IPS DF 19.7 (cell line): ENCODE results near the gene MORN1.
"Not testable (repeated sequence)": the region's sequence is repeated elsewhere in the genome, so short reads cannot be mapped to it uniquely, and the experiment has no call there.

Experiments
- DNase-seq: peaks from one replicate; pipeline ENCODE4 v3.0.0-alpha.2; 2013; ENCODE audit warnings: low read depth, low spot score

MORN1 gene

DNA sequence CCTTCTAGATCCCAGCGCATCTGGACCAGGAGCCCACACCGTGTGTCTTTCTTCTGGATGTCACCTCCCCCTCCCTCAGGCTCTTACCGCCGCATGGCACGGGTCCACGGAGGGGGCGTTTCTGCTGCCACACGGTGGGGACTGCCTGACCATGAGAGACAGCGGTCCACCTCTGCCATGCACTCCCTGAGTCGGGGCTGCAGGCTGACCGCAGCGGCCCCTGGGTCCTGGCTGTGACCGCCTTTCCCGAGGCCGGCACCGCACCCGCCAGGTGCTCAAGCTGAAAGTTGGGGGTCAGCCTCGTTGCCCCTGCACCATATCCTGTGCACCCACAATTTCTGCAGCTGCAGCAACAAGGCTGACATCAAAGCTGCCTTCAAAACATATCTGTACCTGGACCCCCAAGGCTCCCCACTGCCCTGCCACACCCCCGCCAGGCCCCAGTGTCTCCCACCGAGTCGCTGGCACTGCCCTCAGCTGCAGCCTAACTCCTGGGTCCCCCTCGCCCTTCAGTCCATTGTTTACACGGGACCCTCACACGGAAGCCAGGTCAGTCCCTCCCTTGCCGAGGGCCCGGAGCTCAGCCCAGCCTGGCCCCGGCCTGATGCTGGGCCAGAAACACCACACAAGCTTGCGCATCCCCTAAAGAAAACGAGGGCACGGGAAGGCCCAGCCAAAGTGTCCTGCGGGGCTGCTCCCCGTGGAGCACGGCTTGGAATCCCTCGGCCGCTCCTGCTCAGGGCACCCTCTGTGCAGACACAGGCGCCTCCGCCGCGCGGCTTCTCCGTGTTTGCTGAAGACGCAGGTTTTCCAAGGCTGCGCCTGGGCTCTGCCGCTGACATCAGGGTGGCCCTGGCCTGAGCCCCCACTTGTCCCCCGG, 51.9 kb downstream of the MORN1 start:
- no peak for DNase-seq

DNA sequence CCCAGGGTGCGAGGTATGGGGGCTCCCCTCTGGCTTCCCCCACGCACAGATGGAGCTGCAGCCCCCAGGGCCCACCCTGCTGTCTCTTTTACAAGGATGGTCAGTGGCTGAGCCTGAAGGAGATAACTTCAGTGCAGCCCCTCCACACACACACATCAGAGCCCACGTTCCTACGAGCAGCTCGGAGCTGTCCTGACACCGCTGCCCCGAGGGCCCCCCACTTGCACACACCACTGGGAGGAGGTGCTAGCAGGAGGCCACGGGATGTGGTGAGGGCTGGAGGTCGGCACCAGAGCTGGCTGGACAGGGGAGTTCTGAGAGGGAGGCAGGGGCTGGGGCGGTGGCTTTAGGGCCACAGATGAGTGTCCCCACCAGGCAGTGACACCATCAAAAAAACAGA, 53.9 kb downstream of the MORN1 start:
- no peak for DNase-seq

DNA sequence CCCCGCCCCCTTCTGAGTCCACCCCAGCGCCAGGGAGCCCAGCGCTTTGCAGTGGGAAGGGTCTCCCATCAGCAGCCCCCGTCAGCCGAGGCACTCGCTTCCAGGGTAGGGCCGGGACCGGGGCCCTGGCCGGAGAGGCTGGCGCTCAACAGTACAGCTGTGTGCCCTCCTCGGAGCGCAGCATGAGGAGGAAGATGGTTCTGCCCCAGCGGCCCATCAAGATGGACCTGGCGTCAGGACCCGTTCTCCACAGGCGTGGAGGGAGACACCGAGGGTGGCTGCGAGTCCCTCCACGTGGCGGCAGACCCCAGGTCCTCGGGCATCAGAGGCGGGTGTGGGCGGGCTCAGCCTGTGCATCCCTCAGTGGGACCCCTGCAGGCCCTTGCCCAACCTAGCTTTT, 54.3 kb downstream of the MORN1 start:
- DNase-seq: no peak

DNA sequence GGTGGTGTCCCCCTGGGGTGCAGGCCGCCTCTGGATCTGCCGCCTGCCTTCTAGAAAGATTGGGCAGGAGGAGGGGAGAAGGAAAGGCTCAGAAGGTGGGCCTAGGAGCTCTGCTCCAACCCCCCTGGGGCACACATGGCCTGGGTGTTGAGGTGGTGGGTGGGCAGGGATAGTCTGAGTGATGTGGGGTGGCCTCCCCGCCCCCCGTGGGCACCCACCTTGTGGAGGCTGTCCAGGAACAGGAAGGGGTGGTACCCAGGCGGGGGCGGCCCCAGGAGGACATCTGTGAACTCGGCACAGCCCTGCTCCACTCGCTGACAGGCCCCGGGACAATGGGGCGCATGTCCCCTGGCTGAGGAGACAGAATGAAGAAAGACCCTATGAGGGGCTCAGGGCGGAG, 54.9 kb downstream of the MORN1 start:
- no peak for DNase-seq

DNA sequence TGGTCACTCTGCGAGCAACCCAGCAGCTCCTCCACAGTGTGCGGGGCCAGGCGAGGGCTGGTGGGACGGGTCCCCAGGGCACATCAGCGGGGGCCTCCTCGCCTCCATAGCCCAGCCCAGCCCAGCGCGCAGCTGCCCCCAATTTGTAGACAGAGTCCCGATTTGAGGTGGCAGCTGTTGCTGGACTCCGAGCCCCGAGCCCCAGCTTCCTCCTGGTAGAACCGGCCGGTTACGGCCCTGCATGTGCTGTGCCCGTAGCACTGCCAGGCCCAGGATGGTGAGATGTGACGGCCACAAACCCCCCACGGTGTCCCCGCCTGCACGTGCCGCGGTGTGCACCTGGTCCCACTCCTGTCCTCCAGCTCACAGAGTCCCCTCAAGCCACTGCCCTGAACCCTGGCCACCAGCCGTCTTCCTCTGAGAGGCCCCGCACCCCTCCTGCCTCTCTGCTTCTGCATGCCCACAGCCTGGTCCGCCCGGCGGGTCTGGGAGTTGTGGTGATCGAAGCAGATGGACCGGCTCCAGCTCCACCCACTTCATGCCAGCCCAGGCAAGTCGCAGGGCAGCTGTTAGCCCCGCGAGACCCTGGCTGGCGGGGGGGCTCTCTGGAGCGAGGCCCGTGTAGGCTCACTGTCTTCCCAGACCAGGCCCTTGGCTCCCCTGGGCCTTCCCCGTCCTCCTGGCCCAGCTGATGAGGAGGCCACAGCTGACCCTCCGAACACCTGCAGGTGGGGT, 55.5 kb downstream of the MORN1 start:
- no peak for DNase-seq

DNA sequence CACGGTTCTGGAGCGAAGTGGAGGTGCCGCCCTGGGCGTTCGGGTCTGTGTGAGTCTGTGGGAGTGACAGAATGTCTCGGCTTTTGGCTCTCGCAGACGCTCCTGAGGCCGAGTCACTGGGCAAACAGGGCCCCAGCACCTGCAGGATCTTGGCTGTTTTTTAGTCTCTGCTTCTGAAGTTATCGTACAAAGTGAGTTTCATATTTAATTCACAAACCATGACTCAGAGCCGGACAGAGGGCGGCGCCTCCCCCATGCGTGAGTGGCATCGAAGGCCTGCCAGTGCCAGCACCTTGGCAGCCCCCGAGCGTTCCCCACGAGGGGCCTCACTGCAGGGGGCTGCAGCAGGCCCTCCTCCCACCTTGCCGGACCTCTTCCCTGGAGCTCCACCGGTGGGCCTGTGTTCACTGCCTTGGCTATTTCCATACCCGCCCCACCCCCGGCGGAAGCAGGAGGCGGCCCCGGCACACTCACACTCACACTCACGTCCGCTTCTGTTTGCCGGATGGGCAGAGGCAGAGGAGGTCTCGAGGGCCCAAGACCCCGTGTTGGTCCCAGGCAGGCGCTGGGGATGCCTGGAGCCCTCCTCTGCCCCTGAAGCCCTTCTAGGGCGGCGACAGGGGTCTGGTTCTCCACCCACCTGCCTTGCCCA, 56.3 kb downstream of the MORN1 start:
- no peak for DNase-seq

DNA sequence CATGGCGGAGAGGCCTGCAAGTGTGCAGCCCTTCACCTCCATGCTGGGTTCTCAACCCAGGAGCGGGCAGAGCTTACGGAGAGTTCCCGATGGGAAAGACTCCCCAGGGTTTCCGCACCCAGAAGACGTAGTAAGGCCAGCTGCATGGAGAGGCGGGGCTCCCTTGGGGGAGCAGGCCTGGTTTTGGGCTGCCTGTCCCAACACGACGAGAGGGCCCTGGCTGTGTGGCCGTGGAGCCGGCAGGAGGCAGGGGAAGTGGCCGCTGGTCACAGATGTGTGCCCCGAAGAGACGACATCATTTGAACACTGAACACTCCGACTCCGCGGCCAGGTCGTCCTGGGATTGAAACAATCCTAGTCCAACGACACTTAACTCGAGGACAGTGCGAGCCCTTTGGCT, 57.0 kb downstream of the MORN1 start:
- DNase-seq: no peak

DNA sequence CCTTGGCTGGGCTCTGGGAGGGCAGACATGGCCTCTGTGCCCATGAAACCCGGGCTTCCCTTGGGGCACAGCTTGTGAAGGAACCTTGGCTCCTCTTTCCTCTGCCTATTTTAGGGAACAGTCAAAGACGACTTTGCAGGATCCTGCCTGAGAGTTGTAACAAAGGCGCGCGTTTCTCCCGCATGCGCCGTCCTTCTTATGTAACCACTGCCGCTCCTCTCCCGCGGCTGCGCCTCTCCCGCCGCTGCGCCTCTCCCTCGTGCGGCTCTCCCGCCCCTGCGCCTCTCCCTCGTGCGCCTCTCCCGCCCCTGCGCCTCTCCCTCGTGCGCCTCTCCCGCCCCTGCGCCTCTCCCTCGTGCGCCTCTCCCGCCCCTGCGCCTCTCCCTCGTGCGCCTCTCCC, 59.8 kb downstream of the MORN1 start:
- DNase-seq: not testable (repeated sequence)

DNA sequence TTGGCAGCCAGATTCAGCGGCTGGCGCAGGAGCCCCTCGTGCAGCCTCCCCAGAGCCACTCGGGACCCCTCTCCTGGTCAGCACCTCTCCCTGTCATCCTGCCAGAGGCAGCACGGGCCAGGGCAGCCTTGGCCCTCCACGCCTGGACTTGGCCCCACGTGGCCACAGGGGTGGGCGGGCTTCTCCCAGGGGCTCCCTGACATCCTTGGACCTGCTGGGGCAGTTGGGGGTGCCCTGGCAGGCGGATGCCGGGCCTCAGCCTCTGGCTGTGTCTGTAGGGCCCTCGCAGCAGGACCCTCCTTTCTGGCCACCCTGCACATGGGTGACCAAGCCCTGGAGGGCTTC, 60.2 kb downstream of the MORN1 start:
- no peak for DNase-seq

DNA sequence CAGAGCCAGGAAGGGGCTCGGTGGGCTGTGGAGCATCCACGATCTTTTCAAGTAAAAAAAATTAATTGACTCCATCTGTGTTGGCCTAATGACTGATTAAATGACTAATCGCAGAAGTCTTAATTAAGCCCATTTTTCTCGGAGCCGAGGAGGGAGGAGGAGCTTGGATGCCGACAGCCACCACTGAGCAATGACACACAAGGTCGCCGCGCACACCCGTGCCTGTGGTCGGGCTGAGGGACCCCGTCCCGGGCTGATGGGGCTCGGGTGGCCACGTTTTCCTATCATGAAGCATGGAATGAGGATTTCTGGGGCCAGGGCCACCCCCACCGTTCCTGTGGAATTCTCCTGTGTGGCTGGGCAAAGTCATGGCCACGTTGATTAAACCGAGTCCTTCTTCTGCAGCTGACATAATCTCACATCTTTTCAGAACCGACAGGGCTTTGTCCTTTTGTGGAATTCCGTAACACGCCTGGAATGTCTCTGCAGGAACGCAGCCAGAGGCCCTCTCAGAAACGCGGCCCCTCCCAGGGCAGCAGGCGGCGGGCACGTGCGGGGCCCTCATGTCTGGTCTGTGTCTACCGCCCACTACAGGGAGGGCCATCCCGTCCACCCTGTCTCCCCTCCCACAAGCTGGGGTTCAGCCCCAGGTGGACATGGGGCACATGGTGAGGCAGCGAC, 60.7 kb downstream of the MORN1 start:
- DNase-seq: no peak

DNA sequence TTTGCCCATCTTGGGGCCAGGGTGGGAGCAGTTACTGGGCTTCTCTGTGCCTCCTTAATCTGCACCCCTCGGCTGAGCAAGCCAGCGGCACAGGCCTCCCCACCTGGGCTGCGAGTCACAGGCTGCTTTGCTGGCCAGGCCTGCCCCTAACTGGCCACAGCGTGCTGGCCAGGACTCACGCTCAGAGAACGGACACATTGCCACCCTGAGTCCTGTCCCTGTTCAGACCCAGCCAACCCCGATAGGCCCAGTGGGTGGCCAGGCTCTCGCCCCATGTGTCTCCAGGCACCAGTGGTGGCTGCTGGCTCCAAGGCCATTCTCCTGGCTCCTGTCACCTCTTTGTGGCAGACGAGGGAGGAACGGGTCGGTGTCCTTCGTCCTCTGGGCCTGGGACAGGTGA, 61.3 kb downstream of the MORN1 start:
- no peak for DNase-seq

DNA sequence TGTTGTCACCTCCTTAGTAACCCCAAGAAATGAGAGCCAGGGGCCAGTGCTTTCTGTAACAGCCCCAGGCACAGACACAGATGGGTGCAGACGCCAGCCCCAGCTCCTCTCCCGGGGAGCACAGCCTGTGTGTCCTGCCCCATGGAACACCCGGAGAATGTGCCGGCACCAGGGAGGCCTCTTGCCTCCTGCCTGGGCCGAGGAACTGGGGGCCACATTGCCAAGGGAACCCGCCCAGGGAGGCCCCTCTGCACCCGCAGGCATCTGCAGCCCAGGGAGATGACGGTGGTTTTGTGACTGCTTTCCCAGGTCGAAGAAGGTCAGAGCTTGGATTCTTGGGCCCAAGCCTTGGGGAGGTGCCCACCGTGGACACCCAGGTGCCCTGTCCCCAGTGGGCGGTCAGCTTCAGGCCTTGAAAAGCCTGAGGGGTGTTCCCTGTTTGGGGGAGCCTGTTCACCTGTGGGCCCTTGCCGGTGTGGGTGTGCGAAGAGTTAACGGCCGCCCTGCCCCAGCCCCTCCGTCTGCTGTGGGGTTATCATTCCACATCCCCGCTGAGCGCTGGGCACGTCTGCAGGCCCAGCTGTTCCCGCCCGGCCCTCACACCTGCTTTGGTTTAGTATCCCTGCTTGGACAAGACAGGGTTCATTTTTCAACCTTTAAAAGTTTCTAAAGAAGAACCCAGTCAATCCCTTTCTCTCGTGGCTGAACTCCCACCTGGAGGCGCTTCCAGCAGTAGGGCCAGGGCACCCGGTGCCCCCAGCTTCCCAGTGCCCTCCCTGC, 62.5 kb downstream of the MORN1 start:
- DNase-seq: no peak

DNA sequence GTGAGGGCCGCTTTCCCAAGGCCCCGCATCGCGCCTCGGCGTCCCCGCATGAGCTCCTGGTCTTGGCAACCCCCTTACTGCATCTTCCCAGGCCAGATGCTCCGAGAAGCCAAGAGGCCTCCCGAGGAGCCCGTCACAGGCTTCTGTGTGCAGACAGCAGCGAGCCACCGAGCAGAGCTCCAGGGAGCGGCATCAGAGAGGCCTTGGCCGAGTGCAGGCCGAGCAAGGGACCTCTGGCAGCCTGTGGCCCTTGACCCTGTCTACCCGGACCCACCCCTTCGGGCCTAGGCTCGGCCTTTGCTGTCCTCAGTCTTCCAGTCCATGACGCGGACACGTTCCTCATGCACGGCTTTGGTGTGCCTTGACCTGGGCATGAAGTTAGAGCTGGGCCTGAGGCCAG, 63.5 kb downstream of the MORN1 start:
- DNase-seq: no peak

DNA sequence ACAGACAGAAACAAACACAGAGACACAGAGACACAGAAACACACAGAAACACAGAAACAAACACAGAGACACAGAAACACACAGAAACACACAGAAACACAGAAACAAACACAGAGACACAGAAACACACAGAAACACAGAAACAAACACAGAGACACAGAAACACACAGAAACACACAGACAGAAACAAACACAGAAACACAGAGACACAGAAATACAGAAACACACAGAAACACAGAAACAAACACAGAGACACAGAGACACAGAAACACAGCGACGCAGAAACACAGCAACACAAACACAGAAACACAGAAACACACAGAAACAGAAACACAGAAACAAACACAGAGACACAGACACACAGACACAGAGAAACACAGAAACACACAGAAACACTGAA, 64.2 kb downstream of the MORN1 start:
- DNase-seq: not testable (repeated sequence)

DNA sequence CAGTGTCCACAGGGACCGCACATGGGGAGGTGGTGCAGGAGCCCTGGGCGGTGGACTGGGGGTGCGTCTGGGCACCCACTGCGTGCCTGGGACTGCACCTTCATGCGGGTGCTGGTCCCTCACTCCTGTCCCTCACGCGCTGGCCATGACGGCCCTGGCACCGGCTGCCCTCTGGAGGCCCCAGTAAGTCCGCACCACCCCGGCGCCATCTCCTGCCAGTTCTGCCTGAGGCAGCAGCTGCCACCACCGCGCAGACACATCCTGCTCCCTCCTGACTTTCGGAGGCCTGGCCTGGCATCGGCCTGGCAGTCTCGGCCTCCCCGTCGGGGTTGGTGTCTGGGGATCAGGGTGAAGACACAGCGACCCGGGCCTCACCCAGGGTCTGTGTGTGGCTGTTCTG, 64.8 kb downstream of the MORN1 start:
- DNase-seq: no peak

DNA sequence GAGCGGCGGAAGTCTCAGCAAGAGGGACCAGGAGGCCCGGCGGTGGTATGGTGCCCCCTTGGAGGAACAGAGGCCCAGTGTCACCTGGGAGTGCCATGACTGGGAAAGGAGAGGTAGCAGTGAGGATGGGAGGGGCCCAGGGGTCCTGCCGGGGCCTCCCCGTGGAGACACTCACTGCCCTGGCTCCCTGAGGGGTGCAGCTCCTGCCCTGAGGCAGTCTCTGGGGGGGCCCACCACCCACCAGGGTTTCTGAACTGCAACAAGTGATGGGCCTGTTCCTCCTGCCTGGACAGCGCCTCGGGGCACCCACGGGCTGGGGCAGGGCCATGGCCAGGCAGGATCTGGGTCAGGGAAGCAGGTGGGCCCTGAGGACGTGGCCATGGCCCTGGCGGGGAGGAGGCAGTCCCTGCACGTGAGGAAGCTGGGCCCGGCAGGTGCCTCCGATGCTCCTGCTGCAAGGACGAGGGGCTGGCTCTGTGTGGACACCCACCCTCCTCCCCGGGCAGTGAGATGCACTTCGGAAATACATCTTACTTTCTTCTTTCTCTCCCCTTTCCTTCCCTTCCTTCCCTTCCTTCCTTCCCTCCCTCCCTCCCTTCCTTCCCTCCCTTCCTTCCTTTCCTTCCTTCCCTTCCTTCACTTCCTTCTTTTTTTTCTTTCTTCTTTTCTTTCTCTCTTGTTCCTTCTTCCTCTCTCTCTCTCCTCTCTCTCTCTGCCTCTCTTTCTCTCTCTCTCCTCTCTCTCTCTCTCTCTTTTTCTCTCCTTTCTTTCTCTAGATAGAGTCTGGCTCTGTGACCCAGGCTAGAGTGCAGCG, 66.6 kb downstream of the MORN1 start:
- no peak for DNase-seq

DNA sequence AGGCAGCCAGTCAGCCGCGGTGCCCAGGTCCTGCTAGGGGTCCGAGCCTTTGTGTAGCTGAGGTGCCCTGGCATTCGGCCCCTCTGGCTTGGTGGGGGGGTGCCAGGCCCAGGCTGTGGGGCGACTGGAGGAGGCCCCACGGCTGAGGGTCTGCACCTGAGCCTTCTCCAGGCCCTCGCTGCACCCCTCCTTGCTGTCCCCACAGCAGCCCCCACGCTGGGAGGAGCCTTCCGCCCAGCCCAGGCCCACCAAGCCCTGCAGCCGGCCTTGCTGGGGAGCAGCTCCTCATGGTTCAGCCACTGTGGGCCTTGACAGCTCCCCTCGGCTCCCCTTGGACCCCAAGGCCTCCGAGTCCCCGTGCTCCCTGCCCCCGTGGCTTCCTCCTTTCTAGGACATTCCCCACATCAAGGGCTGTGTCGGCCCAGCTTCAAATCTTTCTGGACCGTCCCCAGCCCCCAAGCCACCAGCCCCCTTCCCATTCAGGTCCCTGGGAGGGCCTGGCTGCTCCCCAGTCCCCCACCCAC, 67.8 kb downstream of the MORN1 start:
- DNase-seq: no peak

DNA sequence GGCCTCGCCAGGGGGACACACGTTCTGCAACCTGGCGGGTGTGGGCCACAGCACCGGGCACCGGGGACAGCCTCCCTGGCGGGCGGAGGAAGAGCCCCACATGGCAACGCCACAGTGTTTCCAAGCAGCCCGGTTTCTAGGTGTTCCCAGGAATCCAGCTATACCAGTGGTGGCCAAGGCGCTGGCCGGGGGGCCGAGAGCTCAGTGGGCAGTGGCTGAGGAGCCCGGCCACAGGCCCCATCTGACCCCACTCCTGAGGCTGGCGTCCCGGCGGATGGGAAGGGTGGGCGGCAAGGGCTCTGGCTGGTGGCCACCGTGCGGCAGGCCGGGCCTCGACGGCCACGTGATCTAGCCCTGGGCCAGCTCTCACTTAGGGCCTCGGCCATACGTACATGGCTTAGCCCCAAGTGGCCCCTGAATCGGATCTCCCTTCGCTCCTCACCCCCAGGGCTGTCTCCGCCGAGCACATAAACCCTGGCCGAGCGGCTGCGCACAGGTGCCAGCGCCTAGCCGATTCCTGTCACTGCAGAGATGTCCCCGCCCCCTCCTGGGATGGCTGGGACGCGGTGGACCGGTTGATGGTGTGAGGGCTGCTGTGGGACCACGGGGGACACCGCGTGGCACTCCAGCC, 68.7 kb downstream of the MORN1 start:
- no peak for DNase-seq

DNA sequence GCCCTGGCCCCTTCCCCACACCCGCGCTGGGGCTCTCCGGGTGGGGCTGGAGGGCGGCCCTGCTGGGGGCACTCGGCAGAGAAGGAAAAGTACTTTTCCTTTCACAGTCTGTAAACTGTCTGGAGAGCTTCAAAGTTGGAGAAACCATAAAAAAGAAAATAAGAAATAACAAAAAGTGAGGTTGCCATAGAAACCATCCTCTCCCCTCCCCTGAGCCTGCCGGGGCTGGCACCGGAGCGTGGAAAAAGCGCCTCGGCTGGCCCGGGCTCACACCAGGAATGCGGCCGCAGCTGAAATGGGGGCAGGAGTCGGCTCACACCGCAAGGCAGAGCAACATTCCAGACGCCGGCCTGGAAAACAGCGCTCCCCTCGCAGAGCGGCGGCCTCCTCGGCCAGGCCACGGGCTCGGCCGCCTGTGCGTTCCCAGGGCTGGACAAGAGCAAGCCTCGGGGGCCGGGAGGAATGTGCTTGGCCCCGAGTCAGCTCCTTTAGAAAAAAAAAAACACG, 69.2 kb downstream of the MORN1 start:
- DNase-seq: no peak
